H9 (cell line): ENCODE measurements around the gene CDH4. TPM values are rescaled to one million over a fixed set of nuclear protein-coding genes. Genes with fewer than 3 reads are reported as not detected.

Experiments used
- DNase-seq: peaks from one replicate; pipeline ENCODE4 v3.0.0-alpha.2; 2017
- H2AFZ ChIP-seq: one replicate; pipeline ENCODE4 v1.6.1; 2013; ENCODE audit warnings: mild to moderate bottlenecking, low read length, control low read depth, moderate library complexity
- H2AK5ac ChIP-seq: 2 replicates; pipeline ENCODE4 v1.6.1; 2013; ENCODE audit warnings: low read length, control low read depth, mixed read lengths; ENCODE audit not compliant: insufficient read length
- H2BK120ac ChIP-seq: one replicate; pipeline ENCODE4 v1.6.1; 2013; ENCODE audit warnings: low read depth, mild to moderate bottlenecking, low read length, control low read depth, inconsistent platforms; ENCODE audit not compliant: poor library complexity, severe bottlenecking
- H2BK12ac ChIP-seq: 2 replicates; pipeline ENCODE4 v1.6.1; 2013; ENCODE audit warnings: low read length, control low read depth, mixed read lengths, low read depth; ENCODE audit not compliant: insufficient read length
- H2BK15ac ChIP-seq: 2 replicates; pipeline ENCODE4 v1.6.1; 2013; ENCODE audit warnings: low read depth, low read length, control low read depth
- H2BK20ac ChIP-seq: one replicate; pipeline ENCODE4 v1.6.1; 2013; ENCODE audit warnings: low read depth, mild to moderate bottlenecking, low read length, control low read depth, inconsistent platforms; ENCODE audit not compliant: poor library complexity, severe bottlenecking
- H2BK5ac ChIP-seq: 2 replicates; pipeline ENCODE4 v1.6.1; 2013; ENCODE audit warnings: low read length, control low read depth, mixed read lengths; ENCODE audit not compliant: insufficient read length
- H3K14ac ChIP-seq: 2 replicates; pipeline ENCODE4 v1.6.1; 2013; ENCODE audit warnings: low read length, control low read depth; ENCODE audit not compliant: insufficient read depth
- H3K18ac ChIP-seq: 2 replicates; pipeline ENCODE4 v1.6.1; 2013; ENCODE audit warnings: low read depth, mild to moderate bottlenecking, mixed read lengths, low read length, control low read depth; ENCODE audit not compliant: insufficient read length
- H3K23ac ChIP-seq: 2 replicates; pipeline ENCODE4 v1.6.1; 2013; ENCODE audit warnings: low read length, control low read depth, mixed read lengths, low read depth; ENCODE audit not compliant: insufficient read length
- H3K23me2 ChIP-seq: 2 replicates; pipeline ENCODE4 v1.6.1; 2013; ENCODE audit warnings: low read depth, mild to moderate bottlenecking, mixed read lengths, low read length, control low read depth; ENCODE audit not compliant: insufficient read length, poor library complexity, severe bottlenecking
- H3K27ac ChIP-seq: 2 replicates; pipeline ENCODE4 v1.5.1; 2013; ENCODE audit warnings: low read length, control low read depth, mixed read lengths, low read depth; ENCODE audit not compliant: insufficient read length
- H3K27me3 ChIP-seq: 2 replicates; pipeline ENCODE4 v1.6.1; 2013; ENCODE audit warnings: low read length, control low read depth, inconsistent platforms; ENCODE audit not compliant: insufficient read depth
- H3K4ac ChIP-seq: 2 replicates; pipeline ENCODE4 v1.6.1; 2013; ENCODE audit warnings: low read depth, mild to moderate bottlenecking, control low read depth, inconsistent platforms, low read length, moderate library complexity
- H3K4me1 ChIP-seq: 2 replicates; pipeline ENCODE4 v1.6.1; 2013; ENCODE audit warnings: low read length, control low read depth, inconsistent platforms; ENCODE audit not compliant: insufficient read depth
- H3K4me2 ChIP-seq: 2 replicates; pipeline ENCODE4 v1.6.1; 2013; ENCODE audit warnings: low read length, control low read depth, mixed read lengths; ENCODE audit not compliant: insufficient read length, insufficient read depth
- H3K56ac ChIP-seq: 2 replicates; pipeline ENCODE4 v1.6.1; 2013; ENCODE audit warnings: low read depth, mild to moderate bottlenecking, mixed read lengths, low read length, control low read depth; ENCODE audit not compliant: insufficient read length
- H3K79me1 ChIP-seq: 2 replicates; pipeline ENCODE4 v1.6.1; 2013; ENCODE audit warnings: low read depth, mild to moderate bottlenecking, moderate library complexity, low read length, control low read depth, inconsistent platforms; ENCODE audit not compliant: insufficient read depth, poor library complexity, severe bottlenecking
- H3K79me2 ChIP-seq: 2 replicates; pipeline ENCODE4 v1.6.1; 2013; ENCODE audit warnings: low read length, control low read depth, inconsistent platforms; ENCODE audit not compliant: insufficient read depth
- H3K9ac ChIP-seq: 2 replicates; pipeline ENCODE4 v1.6.1; 2013; ENCODE audit warnings: low read length, control low read depth, mixed read lengths; ENCODE audit not compliant: insufficient read length; ENCODE audit errors: extremely low read depth
- H3K9me3 ChIP-seq: one replicate; pipeline ENCODE4 v1.6.1; 2013; ENCODE audit warnings: low read depth, low read length, inconsistent platforms; ENCODE audit not compliant: control insufficient read depth
- H3T11ph ChIP-seq: one replicate; pipeline ENCODE4 v1.6.1; 2013; ENCODE audit warnings: mild to moderate bottlenecking, low read length, control low read depth, inconsistent platforms
- H4K20me1 ChIP-seq: one replicate; pipeline ENCODE4 v1.6.1; 2013; ENCODE audit not compliant: control insufficient read depth, insufficient read length, insufficient read depth
- H4K5ac ChIP-seq: 2 replicates; pipeline ENCODE4 v1.6.1; 2013; ENCODE audit warnings: low read depth, mild to moderate bottlenecking, mixed read lengths, low read length, control low read depth; ENCODE audit not compliant: insufficient read length
- H4K8ac ChIP-seq: replicated peaks from 2 replicates; pipeline ENCODE4 v1.6.1; 2013; ENCODE audit warnings: low read length, control low read depth, mixed read lengths, low read depth; ENCODE audit not compliant: insufficient read length
- H4K91ac ChIP-seq: 2 replicates; pipeline ENCODE4 v1.6.1; 2013; ENCODE audit warnings: low read depth, mild to moderate bottlenecking, moderate library complexity, mixed read lengths, low read length, control low read depth; ENCODE audit not compliant: insufficient read length
- H3K27ac Mint-ChIP-seq, 3 experiments: 2 replicates in 2 of 3; 3 replicates in 1 of 3; pipeline ENCODE4 v1.8.0; 2020 to 2021; ENCODE audit warnings: mixed read lengths in 3 of 3, mild to moderate bottlenecking in 1 of 3, moderate library complexity in 1 of 3
- H3K27me3 Mint-ChIP-seq: 2 replicates; pipeline ENCODE4 v1.8.0; 2021; ENCODE audit warnings: low read depth, mild to moderate bottlenecking, moderate library complexity, mixed read lengths
- H3K36me3 Mint-ChIP-seq, 3 experiments: 2 replicates in 2 of 3; 3 replicates in 1 of 3; pipeline ENCODE4 v1.8.0; 2020 to 2021; ENCODE audit warnings: low read depth in 3 of 3, mixed read lengths in 3 of 3; ENCODE audit not compliant: insufficient read depth in 1 of 3
- H3K4me1 Mint-ChIP-seq, 2 experiments: 2 replicates each; pipeline ENCODE4 v1.8.0; 2020; ENCODE audit warnings: mixed read lengths in 2 of 2
- H3K4me3 Mint-ChIP-seq, 2 experiments: 2 replicates in 1 of 2; 3 replicates in 1 of 2; pipeline ENCODE4 v1.8.0; 2020 to 2021; ENCODE audit warnings: mild to moderate bottlenecking in 2 of 2, mixed read lengths in 2 of 2, moderate library complexity in 1 of 2
- H3K9me3 Mint-ChIP-seq, 2 experiments: 2 replicates in 1 of 2; 3 replicates in 1 of 2; pipeline ENCODE4 v1.8.0; 2020; ENCODE audit warnings: mild to moderate bottlenecking in 2 of 2, mixed read lengths in 2 of 2, moderate library complexity in 1 of 2
- WGBS: extraction: QIAGEN DNeasy Blood & Tissue Kit; methylation state at CpG from one replicate; pipeline ENCODE4 v1.1.7; 2013; ENCODE audit warnings: missing lambda C conversion rate, low lambda C conversion rate, mixed read lengths; ENCODE audit not compliant: insufficient read length; ENCODE audit errors: extremely low coverage; 5-methylcytosine and 5-hydroxymethylcytosine counted together
- total RNA-seq: library from RNA; stranded (reverse); gene quantifications from 2 replicates; pipeline ENCODE4 v1.2.1, GENCODE V29; 2021
- TF ChIP-seq, protein P1 (sequence below): fragments of 200-600 bp; sonication (generic); conservative IDR thresholded peaks from 3 replicates; pipeline ENCODE4 v1.8.0; 2021; ENCODE audit warnings: antibody characterized with exemption, mild to moderate bottlenecking

Gene CDH4
- total RNA-seq, 1 experiment from 2014 or later: 3.0 TPM

DNA sequence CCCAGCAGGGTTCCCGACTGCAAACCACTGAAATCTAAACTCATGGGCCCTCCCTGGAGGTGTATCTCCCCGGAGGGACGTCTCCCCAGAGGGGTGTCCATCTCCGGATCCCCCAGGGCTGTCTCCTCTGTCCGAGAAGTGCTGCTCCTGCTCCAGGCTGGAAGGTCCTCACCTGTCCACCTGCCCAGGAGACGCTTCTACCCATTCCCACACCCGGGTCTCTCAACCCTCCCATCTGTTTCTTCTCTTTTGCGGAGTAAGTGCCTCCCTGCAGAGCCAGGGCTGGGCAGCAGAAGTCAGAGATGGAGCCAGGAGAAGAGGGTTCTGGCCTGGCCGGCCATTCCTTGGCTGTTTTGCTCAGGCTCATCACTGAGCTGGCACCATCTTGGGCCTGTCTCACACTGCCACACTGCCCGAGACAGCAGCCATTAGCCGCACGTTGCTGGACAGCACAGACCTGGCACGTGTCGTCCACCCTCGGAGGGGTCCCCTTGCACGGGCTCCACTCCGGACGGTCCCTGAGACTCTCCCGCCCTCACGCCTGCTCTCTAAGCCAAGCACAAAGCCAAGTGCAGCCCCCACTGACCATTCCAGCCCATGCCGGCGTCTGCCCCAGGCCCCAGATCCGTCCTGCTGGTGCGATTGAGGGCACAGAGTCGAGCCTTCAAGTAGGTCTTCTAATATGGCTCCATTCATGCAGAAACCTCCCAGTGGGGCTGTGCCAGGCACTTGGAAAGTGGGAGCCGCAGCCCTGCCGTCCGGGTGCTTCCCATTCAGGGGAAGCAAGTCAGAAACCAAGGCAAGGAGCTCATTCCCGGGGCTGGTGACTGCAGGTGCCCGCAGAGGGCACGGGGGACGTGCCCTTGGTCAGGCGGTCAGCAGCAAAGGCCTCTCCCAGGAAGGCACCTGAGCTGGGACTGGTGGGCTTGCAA is 445.9 kb downstream of the CDH4 start:
- H3K9me3 Mint-ChIP-seq: peaks cover 0 to 2% of the 10 kb centered on the region in 2 experiments; a peak in 1 of 5 replicates

More for the DNA sequence above, 445.9 kb downstream of the CDH4 start:
- Histone ChIP-seq H3K4ac (no peak overlapping the region), H3K4me2 (no peak overlapping the region), H3K27ac (no peak overlapping the region), H3K14ac (peak overlapping the region; percentile 40; the same call in 1 of the 2 replicates), H3K27me3 (no peaks in the 10 kb centered on the region; the same call in 1 of the 2 replicates), H3K23me2 (no peaks in the 10 kb centered on the region), H4K91ac (no peak overlapping the region), H3T11ph (no peak overlapping the region), H3K79me2 (no peaks in the 10 kb centered on the region), H3K9ac (no peak overlapping the region), H3K56ac (no peak overlapping the region), H2BK15ac (no peak overlapping the region), H2BK5ac (no peak overlapping the region), H2BK12ac (no peak overlapping the region), H3K4me1 (no peaks in the 10 kb centered on the region), H2BK20ac (no peak overlapping the region), H2AK5ac (no peak overlapping the region), H3K23ac (no peak overlapping the region), H4K5ac (no peak overlapping the region), H4K8ac (no peak overlapping the region), H3K79me1 (no peaks in the 10 kb centered on the region), H3K9me3 (no peaks in the 10 kb centered on the region), H2BK120ac (no peak overlapping the region), H3K18ac (no peak overlapping the region), H2AFZ (no peak overlapping the region), H4K20me1 (no peaks in the 10 kb centered on the region)
- Mint-ChIP-seq H3K4me3 (no peak overlapping the region), H3K4me1 (no peaks in the 10 kb centered on the region), H3K27me3 (peaks cover 61% of the 10 kb centered on the region), H3K27ac (no peak overlapping the region), H3K36me3 (no peaks in the 10 kb centered on the region; a peak in 1 of 7 replicates)
- WGBS: no CpG with 5 or more reads among the region's 33 CpGs
- TF ChIP-seq, protein P1, sequence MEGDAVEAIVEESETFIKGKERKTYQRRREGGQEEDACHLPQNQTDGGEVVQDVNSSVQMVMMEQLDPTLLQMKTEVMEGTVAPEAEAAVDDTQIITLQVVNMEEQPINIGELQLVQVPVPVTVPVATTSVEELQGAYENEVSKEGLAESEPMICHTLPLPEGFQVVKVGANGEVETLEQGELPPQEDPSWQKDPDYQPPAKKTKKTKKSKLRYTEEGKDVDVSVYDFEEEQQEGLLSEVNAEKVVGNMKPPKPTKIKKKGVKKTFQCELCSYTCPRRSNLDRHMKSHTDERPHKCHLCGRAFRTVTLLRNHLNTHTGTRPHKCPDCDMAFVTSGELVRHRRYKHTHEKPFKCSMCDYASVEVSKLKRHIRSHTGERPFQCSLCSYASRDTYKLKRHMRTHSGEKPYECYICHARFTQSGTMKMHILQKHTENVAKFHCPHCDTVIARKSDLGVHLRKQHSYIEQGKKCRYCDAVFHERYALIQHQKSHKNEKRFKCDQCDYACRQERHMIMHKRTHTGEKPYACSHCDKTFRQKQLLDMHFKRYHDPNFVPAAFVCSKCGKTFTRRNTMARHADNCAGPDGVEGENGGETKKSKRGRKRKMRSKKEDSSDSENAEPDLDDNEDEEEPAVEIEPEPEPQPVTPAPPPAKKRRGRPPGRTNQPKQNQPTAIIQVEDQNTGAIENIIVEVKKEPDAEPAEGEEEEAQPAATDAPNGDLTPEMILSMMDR: no peak
- DNase-seq: no peak
